Measurements from ENCODE around the gene UBE2G1.

- TF ChIP-seq, protein P1, sequence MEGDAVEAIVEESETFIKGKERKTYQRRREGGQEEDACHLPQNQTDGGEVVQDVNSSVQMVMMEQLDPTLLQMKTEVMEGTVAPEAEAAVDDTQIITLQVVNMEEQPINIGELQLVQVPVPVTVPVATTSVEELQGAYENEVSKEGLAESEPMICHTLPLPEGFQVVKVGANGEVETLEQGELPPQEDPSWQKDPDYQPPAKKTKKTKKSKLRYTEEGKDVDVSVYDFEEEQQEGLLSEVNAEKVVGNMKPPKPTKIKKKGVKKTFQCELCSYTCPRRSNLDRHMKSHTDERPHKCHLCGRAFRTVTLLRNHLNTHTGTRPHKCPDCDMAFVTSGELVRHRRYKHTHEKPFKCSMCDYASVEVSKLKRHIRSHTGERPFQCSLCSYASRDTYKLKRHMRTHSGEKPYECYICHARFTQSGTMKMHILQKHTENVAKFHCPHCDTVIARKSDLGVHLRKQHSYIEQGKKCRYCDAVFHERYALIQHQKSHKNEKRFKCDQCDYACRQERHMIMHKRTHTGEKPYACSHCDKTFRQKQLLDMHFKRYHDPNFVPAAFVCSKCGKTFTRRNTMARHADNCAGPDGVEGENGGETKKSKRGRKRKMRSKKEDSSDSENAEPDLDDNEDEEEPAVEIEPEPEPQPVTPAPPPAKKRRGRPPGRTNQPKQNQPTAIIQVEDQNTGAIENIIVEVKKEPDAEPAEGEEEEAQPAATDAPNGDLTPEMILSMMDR (optimal IDR thresholded peaks at IDR 0.05 in 1 of 3, IDR thresholded peaks at IDR 0.05 in 1 of 3, conservative IDR thresholded peaks at IDR 0.05 in 1 of 3; ENCODE audit: extremely low read depth in 1 of 3, insufficient read depth in 2 of 3, low read length in 3 of 3), result no peak
- no peak for TF ChIP-seq EZH2 (IDR thresholded peaks at IDR 0.05; ENCODE audit: low read length)
Observed at GRCh38 chr17:4261452-4261851, 105.0 kb downstream of the UBE2G1 start.
